ENCODE results near the gene KCNQ5. TPM values are rescaled to one million over a fixed set of nuclear protein-coding genes. Genes with fewer than 3 reads are reported as not detected.

KCNQ5 gene
- total RNA-seq, 4 donors from 2014 or later, result 0.14 to 1.2 (median 0.48) TPM; not detected in 1

GRCh38 chr6:72856801-72857200 is 234.9 kb downstream of the KCNQ5 start:
- Histone ChIP-seq H3K27ac (no peak overlapping the region), H3K27me3 (no peaks in the 10 kb centered on the region), H3K9me3 (no peaks in the 10 kb centered on the region), H3K36me3 (no peaks in the 10 kb centered on the region), H3K4me1 (peaks cover 0 to 5% (median 0%) of the 10 kb centered on the region in 4 donors), H3K4me3 (no peak overlapping the region)
- no peak for TF ChIP-seq POLR2A (IDR thresholded peaks at IDR 0.05)
- TF ChIP-seq POLR2AphosphoS5 (IDR thresholded peaks at IDR 0.05), result no peak
- TF ChIP-seq CTCF (IDR thresholded peaks at IDR 0.05), result no peak
- TF ChIP-seq EP300 (IDR thresholded peaks at IDR 0.05; ENCODE audit: low read depth), result no peak
- DNase-seq, result no peak
- WGBS, 2 donors (ENCODE audit: low coverage in 1 of 2), result 70 to 91% methylated on average over 1 to 3 of the region's 3 CpGs
- in situ Hi-C loops (cut with MboI; ENCODE audit: low pct_ligation_motif_present in 1 of 4, low pct_unique_long_range_greater_than_20kb in 1 of 4, low sequenced_read_pairs in 3 of 4) (no loop called here), intact Hi-C loops (cut with DNase I; ENCODE audit: low total_unique reads) (no loop called here)

GRCh38 chr6:72857791-72858585 is 236.1 kb downstream of the KCNQ5 start:
- Histone ChIP-seq H3K4me3 (no peak overlapping the region), H3K27me3 (no peaks in the 10 kb centered on the region), H3K27ac (no peak overlapping the region), H3K9me3 (no peaks in the 10 kb centered on the region), H3K36me3 (no peaks in the 10 kb centered on the region), H3K4me1 (peaks cover 0 to 12% (median 0%) of the 10 kb centered on the region in 4 donors)
- TF ChIP-seq POLR2AphosphoS5 (IDR thresholded peaks at IDR 0.05), result no peak
- TF ChIP-seq CTCF (IDR thresholded peaks at IDR 0.05), result no peak
- no peak for TF ChIP-seq EP300 (IDR thresholded peaks at IDR 0.05; ENCODE audit: low read depth)
- no peak for TF ChIP-seq POLR2A (IDR thresholded peaks at IDR 0.05)
- in situ Hi-C loops (cut with MboI; ENCODE audit: low pct_ligation_motif_present in 1 of 4, low pct_unique_long_range_greater_than_20kb in 1 of 4, low sequenced_read_pairs in 3 of 4) (no loop called here), intact Hi-C loops (cut with DNase I; ENCODE audit: low total_unique reads) (no loop called here)
- 89 to 90% methylated on average over 4 of the region's 4 CpGs for WGBS, 2 donors (ENCODE audit: low coverage in 1 of 2)
- no peak for DNase-seq

- TF ChIP-seq POLR2A (IDR thresholded peaks at IDR 0.05), result no peak
- no peak for TF ChIP-seq CTCF (IDR thresholded peaks at IDR 0.05)
- TF ChIP-seq POLR2AphosphoS5 (IDR thresholded peaks at IDR 0.05), result no peak
- TF ChIP-seq EP300 (IDR thresholded peaks at IDR 0.05; ENCODE audit: low read depth), result no peak
- intact Hi-C loops (cut with DNase I; ENCODE audit: low total_unique reads), result no loop called here
- H3K27me3 ChIP-seq, result no peaks in the 10 kb centered on the region
- H3K9me3 ChIP-seq, result no peaks in the 10 kb centered on the region
- H3K27ac ChIP-seq, result no peak overlapping the region
- 63 to 88% methylated on average over 1 to 2 of the region's 2 CpGs for WGBS, 2 donors (ENCODE audit: low coverage in 1 of 2)
- no peak for DNase-seq
- H3K4me3 ChIP-seq, result no peak overlapping the region
- H3K4me1 ChIP-seq, result peaks cover 0 to 12% (median 0%) of the 10 kb centered on the region in 4 donors
- no peaks in the 10 kb centered on the region for H3K36me3 ChIP-seq
- in situ Hi-C loops (cut with MboI; ENCODE audit: low pct_ligation_motif_present in 1 of 4, low pct_unique_long_range_greater_than_20kb in 1 of 4, low sequenced_read_pairs in 3 of 4), result no loop called here
Observed at GRCh38 chr6:72861059-72861458, 239.2 kb downstream of the KCNQ5 start.

- Histone ChIP-seq H3K9me3 (no peaks in the 10 kb centered on the region), H3K27me3 (no peaks in the 10 kb centered on the region), H3K36me3 (no peaks in the 10 kb centered on the region), H3K4me3 (no peak overlapping the region), H3K4me1 (peaks cover 0 to 12% (median 0%) of the 10 kb centered on the region in 4 donors), H3K27ac (no peak overlapping the region)
- 27 to 42% methylated on average over 2 of the region's 2 CpGs for WGBS, 2 donors (ENCODE audit: low coverage in 1 of 2)
- DNase-seq, result no peak
- intact Hi-C loops (cut with DNase I; ENCODE audit: low total_unique reads) (no loop called here), in situ Hi-C loops (cut with MboI; ENCODE audit: low pct_ligation_motif_present in 1 of 4, low pct_unique_long_range_greater_than_20kb in 1 of 4, low sequenced_read_pairs in 3 of 4) (no loop called here)
- TF ChIP-seq EP300 (IDR thresholded peaks at IDR 0.05; ENCODE audit: low read depth) (no peak), CTCF (IDR thresholded peaks at IDR 0.05) (no peak), POLR2A (IDR thresholded peaks at IDR 0.05) (no peak), POLR2AphosphoS5 (IDR thresholded peaks at IDR 0.05) (no peak)
Observed at GRCh38 chr6:72861935-72862432, 240.1 kb downstream of the KCNQ5 start.

Measured in transverse colon (tissue), 4 donors.